ENCODE results near the gene CYP4A22. TPM values are rescaled to one million over a fixed set of nuclear protein-coding genes. Genes with fewer than 3 reads are reported as not detected.

The CYP4A22 gene
- total and polyA plus RNA-seq, 9 of the 15 experiments (the other 6 are each of a cell fraction or from before 2014, with no cell fraction given), result 0.07 TPM; not detected in 8

- TF ChIP-seq ZNF764 (CRISPR knock-in tag; IDR thresholded peaks at IDR 0.05; ENCODE audit: low read depth) (no peak), HDAC2 (IDR thresholded peaks at IDR 0.05) (peak; percentile 94), TCFL5 (CRISPR knock-in tag; conservative IDR thresholded peaks at IDR 0.05) (peak; percentile 84), ZNF197 (CRISPR knock-in tag; IDR thresholded peaks at IDR 0.05; ENCODE audit: low read depth) (peak; percentile 99), EWSR1 (IDR thresholded peaks at IDR 0.05; ENCODE audit: borderline replicate concordance, low read depth, partially characterized antibody) (no peak), SMARCE1 (IDR thresholded peaks at IDR 0.05) (peak; percentile 100), WHSC1 (IDR thresholded peaks at IDR 0.05; ENCODE audit: low read length) (no peak), ELF2 (CRISPR knock-in tag; IDR thresholded peaks at IDR 0.05) (peak; percentile 69; the same call in 1 of the 2 replicates), RBM34 (IDR thresholded peaks at IDR 0.05; ENCODE audit: borderline replicate concordance, insufficient read depth, low read length) (no peak), THAP7 (CRISPR knock-in tag; IDR thresholded peaks at IDR 0.05) (no peak), BMI1 (IDR thresholded peaks at IDR 0.05; ENCODE audit: low read length) (0 out of 2 replicates have a peak, but pooled peaks have one; percentile 35), HDAC1 (IDR thresholded peaks at IDR 0.05) (peak; percentile 74 to 81; a peak in 3 of 4 replicates), FOXJ2 (tag; IDR thresholded peaks at IDR 0.05) (peak; percentile 91), MED1 (CRISPR knock-in tag; IDR thresholded peaks at IDR 0.05; ENCODE audit: borderline replicate concordance) (no peak), SRSF7 (optimal IDR thresholded peaks at IDR 0.05; ENCODE audit: low read depth, low read length) (no peak), BCOR (IDR thresholded peaks at IDR 0.05) (peak; percentile 99), BCL6 (CRISPR knock-in tag; IDR thresholded peaks at IDR 0.05) (peak; percentile 94), HMGN3 (IDR thresholded peaks at IDR 0.05; ENCODE audit: borderline replicate concordance, extremely low read depth, insufficient read length, low read depth, low read length) (peak; percentile 100), ZNF518B (CRISPR knock-in tag; IDR thresholded peaks at IDR 0.05) (no peak)
Observed at GRCh38 chr1:47181095-47181954, 44.1 kb downstream of the CYP4A22 start (continued).

Measured in K562 (cell line).